Gastroesophageal sphincter (tissue), 4 donors: ENCODE measurements around the gene DNM3. TPM values are rescaled to one million over a fixed set of nuclear protein-coding genes. Genes with fewer than 3 reads are reported as not detected.
"Not testable (repeated sequence)": the region's sequence is repeated elsewhere in the genome, so short reads cannot be mapped to it uniquely, and the experiment has no call there.

Experiments used
- ATAC-seq: fragments of 150-250 bp; one replicate; pipeline ENCODE4 v1.9.1; 2016; ENCODE audit warnings: mild to moderate bottlenecking, moderate library complexity
- H3K27ac ChIP-seq, 4 donors: fragments of 200-600 bp; sonication (generic) in 3 of 4; 1 replicate in 3 of 4; 2 replicates in 1 of 4; pipeline ENCODE4 v1.5.1; 2016 to 2019
- H3K27me3 ChIP-seq: fragments of 200-600 bp; sonication (generic); one replicate; pipeline ENCODE4 v1.5.1; 2019
- H3K36me3 ChIP-seq, 2 donors: fragments of 200-600 bp; sonication (generic); one replicate each; pipeline ENCODE4 v1.5.1; 2019; ENCODE audit warnings: control low read depth in 1 of 2
- H3K4me1 ChIP-seq, 3 donors: fragments of 200-600 bp; sonication (generic); 1 replicate in 2 of 3; 2 replicates in 1 of 3; pipeline ENCODE4 v1.5.1; 2016 to 2019; ENCODE audit warnings: control low read depth in 2 of 3
- H3K4me3 ChIP-seq, 2 donors: fragments of 200-600 bp; sonication (generic); one replicate each; pipeline ENCODE4 v1.5.1; 2019; ENCODE audit warnings: mild to moderate bottlenecking in 1 of 2, moderate library complexity in 1 of 2
- H3K9me3 ChIP-seq, 3 donors: fragments of 200-600 bp; sonication (generic); one replicate each; pipeline ENCODE4 v1.5.1; 2017 to 2019; ENCODE audit warnings: control low read depth in 2 of 3
- EP300 ChIP-seq: sonication (generic); formaldehyde crosslinking; IDR thresholded peaks from one replicate; pipeline ENCODE4 v1.6.1; 2017; ENCODE audit warnings: antibody characterized with exemption, mild to moderate bottlenecking
- POLR2A ChIP-seq, 2 donors: fragments of 450-650 bp; IDR thresholded peaks; one replicate each; pipeline ENCODE4 v1.6.1; 2017; ENCODE audit warnings: antibody characterized with exemption in 2 of 2, mild to moderate bottlenecking in 2 of 2, moderate library complexity in 1 of 2
- POLR2AphosphoS5 ChIP-seq: sonication (generic); formaldehyde crosslinking; IDR thresholded peaks from one replicate; pipeline ENCODE4 v1.6.1; 2017; ENCODE audit warnings: antibody characterized with exemption
- WGBS, 2 donors: methylation state at CpG; one replicate each; pipeline ENCODE4 v1.1.5; 2018; ENCODE audit warnings: low coverage in 1 of 2; 5-methylcytosine and 5-hydroxymethylcytosine counted together
- total RNA-seq, 4 donors: library from RNA; depleted of rRNA; stranded (reverse); fragments of >200 nt; gene quantifications; one replicate each; pipeline ENCODE4 v1.1.0, GENCODE V29; 2016
- TF ChIP-seq, protein P1 (sequence below), 4 experiments: fragments of 200-600 bp in 2 of 4; fragments of 450-650 bp in 2 of 4; sonication (generic) in 1 of 4; IDR thresholded peaks; one replicate each; pipeline ENCODE4 v1.5.1; 2017 to 2019; ENCODE audit warnings: antibody characterized with exemption in 4 of 4, mild to moderate bottlenecking in 2 of 4, moderate library complexity in 2 of 4

DNM3 gene
- total RNA-seq, 4 donors from 2014 or later: 1.9 to 5.0 (median 3.9) TPM

- Histone ChIP-seq H3K9me3 (no peaks in the 10 kb centered on the region), H3K27me3 (no peaks in the 10 kb centered on the region), H3K4me1 (no peaks in the 10 kb centered on the region), H3K27ac (no peak overlapping the region), H3K4me3 (no peak overlapping the region), H3K36me3 (no peaks in the 10 kb centered on the region)
- 88 to 100% methylated on average over 3 of the region's 3 CpGs for WGBS, 2 donors
- no peak for ATAC-seq
- no peak for TF ChIP-seq EP300
These were observed 227.0 kb downstream of the DNM3 start for GRCh38 chr1:172068334-172068733.

DNA sequence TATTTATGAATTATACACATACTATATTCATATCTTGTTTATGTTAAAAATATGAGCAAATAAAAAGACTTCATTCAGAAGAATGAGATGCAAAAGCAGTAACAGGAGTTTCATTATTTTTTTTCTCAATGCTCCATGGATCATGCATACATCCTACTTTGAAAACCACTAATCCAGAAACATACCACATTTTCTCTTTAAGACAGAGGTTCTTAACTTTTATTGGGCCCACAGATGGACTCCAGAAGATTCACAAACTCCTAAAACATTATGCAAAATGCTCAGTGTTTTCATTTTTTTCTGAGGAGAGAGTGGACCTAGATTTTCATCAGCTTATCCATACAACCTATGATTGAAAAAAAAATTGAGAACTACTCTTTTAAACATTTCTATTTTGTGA is 227.8 kb downstream of the DNM3 start:
- H3K27ac ChIP-seq: no peak overlapping the region

DNA sequence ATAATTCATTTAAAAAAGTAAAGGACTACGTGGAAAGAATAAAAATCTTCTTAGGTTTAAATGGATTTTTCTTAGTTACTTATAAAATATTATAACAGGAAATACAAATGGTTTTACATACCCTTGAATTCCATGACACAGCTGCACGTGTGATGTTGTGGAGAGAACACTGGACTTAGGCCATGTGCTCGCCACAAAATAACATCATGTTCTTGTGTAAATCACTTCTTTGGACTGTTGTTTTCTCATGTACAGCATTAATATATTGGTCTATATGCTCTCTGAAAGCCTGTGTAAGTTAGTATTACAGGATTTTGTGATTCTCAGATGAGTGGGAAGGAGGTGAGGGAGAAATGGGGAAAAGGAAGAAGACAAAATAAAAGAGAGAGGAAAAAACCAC is 228.2 kb downstream of the DNM3 start:
- no peak overlapping the region for H3K27ac ChIP-seq

More for the DNA sequence above, 227.8 kb downstream of the DNM3 start:
- no peak for ATAC-seq
- TF ChIP-seq POLR2AphosphoS5 (no peak), EP300 (no peak), POLR2A (IDR thresholded peaks at IDR 0.05) (no peak)
- TF ChIP-seq, protein P1, sequence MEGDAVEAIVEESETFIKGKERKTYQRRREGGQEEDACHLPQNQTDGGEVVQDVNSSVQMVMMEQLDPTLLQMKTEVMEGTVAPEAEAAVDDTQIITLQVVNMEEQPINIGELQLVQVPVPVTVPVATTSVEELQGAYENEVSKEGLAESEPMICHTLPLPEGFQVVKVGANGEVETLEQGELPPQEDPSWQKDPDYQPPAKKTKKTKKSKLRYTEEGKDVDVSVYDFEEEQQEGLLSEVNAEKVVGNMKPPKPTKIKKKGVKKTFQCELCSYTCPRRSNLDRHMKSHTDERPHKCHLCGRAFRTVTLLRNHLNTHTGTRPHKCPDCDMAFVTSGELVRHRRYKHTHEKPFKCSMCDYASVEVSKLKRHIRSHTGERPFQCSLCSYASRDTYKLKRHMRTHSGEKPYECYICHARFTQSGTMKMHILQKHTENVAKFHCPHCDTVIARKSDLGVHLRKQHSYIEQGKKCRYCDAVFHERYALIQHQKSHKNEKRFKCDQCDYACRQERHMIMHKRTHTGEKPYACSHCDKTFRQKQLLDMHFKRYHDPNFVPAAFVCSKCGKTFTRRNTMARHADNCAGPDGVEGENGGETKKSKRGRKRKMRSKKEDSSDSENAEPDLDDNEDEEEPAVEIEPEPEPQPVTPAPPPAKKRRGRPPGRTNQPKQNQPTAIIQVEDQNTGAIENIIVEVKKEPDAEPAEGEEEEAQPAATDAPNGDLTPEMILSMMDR (IDR thresholded peaks at IDR 0.05): no peak
- Histone ChIP-seq H3K27me3 (no peaks in the 10 kb centered on the region), H3K4me1 (no peaks in the 10 kb centered on the region), H3K9me3 (no peaks in the 10 kb centered on the region), H3K4me3 (no peak overlapping the region), H3K36me3 (no peaks in the 10 kb centered on the region)

GRCh38 chr1:172070055-172070454 is 228.8 kb downstream of the DNM3 start:
- no peak for ATAC-seq
- Histone ChIP-seq H3K4me1 (no peaks in the 10 kb centered on the region), H3K36me3 (no peaks in the 10 kb centered on the region), H3K27ac (no peak overlapping the region), H3K9me3 (no peaks in the 10 kb centered on the region), H3K27me3 (no peaks in the 10 kb centered on the region), H3K4me3 (no peak overlapping the region)
- TF ChIP-seq, protein P1 (IDR thresholded peaks at IDR 0.05): no peak
- TF ChIP-seq POLR2AphosphoS5 (no peak), EP300 (no peak), POLR2A (IDR thresholded peaks at IDR 0.05) (no peak)

More for the DNA sequence above, 228.2 kb downstream of the DNM3 start:
- no peaks in the 10 kb centered on the region for H3K27me3 ChIP-seq
- H3K9me3 ChIP-seq: no peaks in the 10 kb centered on the region
- TF ChIP-seq EP300 (no peak), POLR2AphosphoS5 (no peak), POLR2A (IDR thresholded peaks at IDR 0.05) (no peak)
- TF ChIP-seq, protein P1 (IDR thresholded peaks at IDR 0.05): no peak
- H3K4me3 ChIP-seq: no peak overlapping the region
- WGBS, 2 donors: 51% methylated on average over 3 of the region's 3 CpGs
- no peak for ATAC-seq
- no peaks in the 10 kb centered on the region for H3K4me1 ChIP-seq
- H3K36me3 ChIP-seq: no peaks in the 10 kb centered on the region

DNA sequence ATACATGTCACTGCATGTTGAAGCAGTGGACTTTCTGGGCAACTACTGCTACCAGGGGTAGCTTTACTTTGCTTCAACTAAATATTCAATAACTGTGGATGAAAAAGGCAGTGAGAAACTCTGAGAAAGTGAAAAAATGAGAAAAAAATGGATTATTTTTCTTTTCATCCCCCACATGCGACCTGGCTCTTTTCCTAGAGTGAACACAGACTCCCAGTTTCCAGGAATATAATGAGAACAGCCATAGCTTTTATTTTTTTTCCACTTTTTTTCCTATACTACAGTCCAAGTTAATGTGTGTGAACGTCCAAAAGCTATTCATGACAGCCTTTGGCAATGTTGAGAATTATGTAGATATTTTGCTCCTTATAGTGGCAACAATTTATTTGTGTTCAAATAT is 230.4 kb downstream of the DNM3 start:
- ATAC-seq: no peak
- Histone ChIP-seq H3K4me1 (no peaks in the 10 kb centered on the region), H3K9me3 (no peaks in the 10 kb centered on the region), H3K4me3 (no peak overlapping the region), H3K36me3 (no peaks in the 10 kb centered on the region), H3K27ac (no peak overlapping the region), H3K27me3 (no peaks in the 10 kb centered on the region)
- TF ChIP-seq POLR2A (IDR thresholded peaks at IDR 0.05): no peak
- TF ChIP-seq, protein P1 (IDR thresholded peaks at IDR 0.05): no peak
- TF ChIP-seq POLR2AphosphoS5: no peak
- TF ChIP-seq EP300: no peak
- WGBS, 2 donors: 44 to 59% methylated on average over 2 of the region's 2 CpGs

- H3K9me3 ChIP-seq: not testable (repeated sequence)
These were observed 238.6 kb downstream of the DNM3 start for GRCh38 chr1:172079859-172080258.

More at GRCh38 chr1:172079859-172080258, 238.6 kb downstream of the DNM3 start:
- not testable (repeated sequence) for H3K27me3 ChIP-seq, H3K4me3 ChIP-seq, H3K4me1 ChIP-seq, H3K36me3 ChIP-seq, ATAC-seq, H3K27ac ChIP-seq
- WGBS, 2 donors: no CpG with 5 or more reads among the region's 4 CpGs
